Germinal center (tissue), 1 donor: Measurements from ENCODE around the gene TTC39A.

Experiments
- DNase-seq: peaks from one replicate; pipeline ENCODE4 v3.0.0; 2012; ENCODE audit warnings: mixed read lengths, low spot score

Gene TTC39A

DNA sequence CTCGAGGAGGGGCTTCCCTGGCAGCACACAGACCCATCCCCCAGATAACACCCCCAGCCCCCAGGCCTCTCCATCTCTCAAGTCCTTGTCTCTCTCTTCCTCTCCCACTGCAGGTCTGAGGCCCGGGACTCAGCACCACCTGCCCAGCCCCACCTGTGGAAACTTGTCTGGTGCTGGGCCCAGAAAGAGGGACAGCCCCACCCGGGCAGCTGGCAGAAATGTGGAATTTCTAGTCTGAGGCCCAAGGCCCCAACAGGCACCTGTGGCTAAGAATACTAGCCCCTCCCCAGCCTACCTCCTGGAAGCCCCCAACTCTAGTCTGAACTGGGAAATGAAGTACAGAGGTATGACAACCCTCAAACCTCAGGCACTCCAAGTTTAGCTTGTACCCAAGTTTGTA, 15.4 kb downstream of the TTC39A start:
- no peak for DNase-seq

GRCh38 chr1:51313961-51314777, 16.2 kb downstream of the TTC39A start:
- DNase-seq, result no peak

DNA sequence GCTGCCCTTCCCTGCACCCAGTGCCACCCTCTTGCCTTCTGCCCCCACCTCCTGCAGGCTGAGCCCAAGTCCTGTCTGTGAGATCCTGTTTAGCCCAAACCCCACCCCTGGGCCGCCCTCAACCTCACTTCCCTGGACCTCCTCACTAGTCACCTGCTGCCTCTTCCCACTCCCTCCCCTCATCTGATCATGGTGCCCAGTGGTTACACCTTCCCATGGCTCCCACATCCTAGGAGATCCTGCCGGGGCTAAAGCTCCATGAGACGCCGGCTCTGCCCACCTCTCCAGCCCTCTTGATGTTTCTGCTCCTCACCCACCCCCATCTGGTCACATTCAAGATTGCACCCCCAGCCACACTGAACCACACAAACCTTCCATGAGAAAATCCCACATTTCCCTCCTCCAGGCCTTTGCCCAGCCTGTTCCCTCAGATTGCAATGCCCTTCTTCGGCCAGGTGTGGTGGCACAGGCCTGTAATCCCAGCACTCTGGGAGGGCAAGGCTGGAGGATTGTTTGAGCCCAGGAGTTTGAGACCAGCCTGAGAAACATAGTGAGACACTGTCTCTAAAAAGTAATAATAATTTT, 17.0 kb downstream of the TTC39A start:
- no peak for DNase-seq

DNA sequence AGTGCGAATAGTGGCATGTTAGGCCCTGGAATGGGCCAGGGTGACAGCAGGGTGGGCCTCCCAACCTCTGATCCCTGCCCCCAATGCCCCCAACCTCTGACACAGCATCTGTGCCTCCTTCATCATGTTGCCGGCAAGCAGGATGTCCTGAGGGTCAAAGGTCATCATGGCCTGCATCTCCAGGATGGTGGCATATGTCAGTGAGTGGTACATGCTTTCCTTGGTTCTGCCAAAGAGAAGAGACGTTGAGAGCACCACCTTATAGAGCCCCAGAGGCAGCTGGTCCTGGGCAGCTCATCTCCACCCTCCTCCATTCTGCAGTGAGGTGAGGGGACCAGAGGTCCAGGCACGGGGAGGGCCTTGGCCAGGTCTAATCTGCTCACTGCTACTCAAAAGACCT, 17.6 kb downstream of the TTC39A start:
- no peak for DNase-seq

- DNase-seq, result no peak
These were observed 18.5 kb downstream of the TTC39A start for GRCh38 chr1:51311826-51312225.

DNA sequence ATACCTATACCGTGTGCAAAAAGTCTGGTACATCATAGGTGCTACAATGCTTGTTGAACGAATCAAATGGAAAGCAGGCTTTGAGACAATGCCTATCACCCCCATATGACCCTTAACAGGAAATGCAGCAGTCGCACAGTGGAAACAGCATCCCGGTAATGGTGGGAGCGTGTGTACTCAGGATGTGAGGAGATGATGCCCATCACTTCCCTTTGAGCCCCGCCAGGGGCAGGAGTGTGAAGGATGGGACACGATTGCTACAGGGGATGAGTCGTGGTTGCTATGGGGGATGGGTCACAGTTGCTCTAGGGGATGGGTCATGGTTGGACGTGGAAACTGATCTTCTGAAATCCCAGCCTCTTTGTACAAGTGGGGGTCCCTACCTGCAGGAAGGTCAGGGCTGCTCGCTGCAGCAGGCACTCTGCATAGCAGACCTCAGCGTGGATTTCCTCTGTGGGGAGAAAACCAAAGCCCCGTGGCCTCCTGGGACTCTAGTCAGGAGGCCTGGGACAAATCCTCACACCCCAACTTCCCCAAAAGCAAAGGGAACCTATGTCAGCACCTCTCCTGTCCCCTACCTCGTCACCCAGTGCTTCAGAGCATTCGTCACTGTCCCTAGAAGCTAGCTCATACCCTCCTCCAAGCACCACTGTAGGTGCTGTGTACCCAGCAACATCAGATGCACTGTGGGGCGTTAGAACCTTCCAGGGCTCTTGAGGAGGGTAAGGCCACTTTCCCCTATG, 19.3 kb downstream of the TTC39A start:
- DNase-seq, result no peak

DNA sequence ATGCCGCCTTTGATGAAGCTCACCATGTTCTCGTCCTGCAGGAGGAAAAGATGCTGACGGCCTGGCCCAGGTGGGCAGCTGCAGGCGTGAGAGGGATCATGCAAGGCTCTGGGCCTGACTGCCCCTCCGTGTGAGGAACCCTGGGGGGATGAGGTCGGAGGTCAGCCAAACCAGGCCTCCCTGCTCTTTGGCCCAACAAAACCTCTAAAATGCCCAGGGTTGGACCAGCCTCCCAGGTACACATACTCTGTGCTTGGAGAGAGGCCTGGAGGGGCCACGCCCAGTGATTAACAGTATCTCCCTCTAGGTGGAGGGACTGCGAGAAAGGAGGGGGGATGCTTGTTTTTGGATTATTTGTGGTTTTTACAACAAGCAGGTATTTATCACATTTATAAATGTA, 21.1 kb downstream of the TTC39A start:
- no peak for DNase-seq

DNA sequence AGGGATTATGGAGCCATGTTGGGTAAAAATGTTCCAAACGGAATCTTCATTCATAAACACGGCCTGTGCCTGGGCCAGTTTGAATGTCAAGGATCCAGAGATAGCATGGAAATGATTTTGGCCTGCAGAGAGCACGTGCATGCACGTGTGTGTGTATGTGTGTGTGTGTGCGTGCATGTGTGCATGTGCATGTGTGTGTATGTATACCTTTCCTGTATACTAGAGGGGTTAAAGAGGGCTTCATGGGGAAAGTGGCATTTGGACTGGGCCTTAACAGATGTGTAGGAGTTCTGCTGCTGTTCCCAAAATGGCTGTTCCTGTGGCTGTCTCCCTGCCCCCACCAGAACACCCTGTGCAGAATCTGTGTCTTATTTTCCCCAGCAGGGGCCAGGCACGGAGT, 21.7 kb downstream of the TTC39A start:
- DNase-seq, result no peak

- no peak for DNase-seq
These were observed 23.4 kb downstream of the TTC39A start for GRCh38 chr1:51306950-51307349.

DNA sequence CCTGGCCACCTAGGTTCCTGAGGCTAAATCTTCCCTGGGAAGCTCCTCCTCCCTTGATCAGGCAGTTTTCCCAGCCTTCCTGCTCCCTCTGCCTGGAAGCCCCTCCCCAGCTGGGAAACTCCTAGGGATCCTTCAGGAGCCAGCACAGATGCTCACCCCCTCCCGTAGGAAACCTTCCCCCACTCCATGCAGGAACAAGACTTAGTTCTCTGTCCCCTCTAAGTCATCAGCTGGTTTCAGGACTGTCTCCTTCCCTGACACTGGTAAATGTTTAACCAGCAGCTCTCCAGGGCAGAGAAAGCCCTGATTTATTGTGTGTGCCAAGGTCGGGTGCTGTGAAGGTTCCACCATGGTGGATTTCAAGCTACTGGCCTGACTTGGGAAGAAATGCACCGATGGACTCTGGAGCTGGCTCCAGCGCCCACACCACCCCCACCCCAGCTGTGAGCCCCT, 25.0 kb downstream of the TTC39A start:
- DNase-seq, result no peak

DNA sequence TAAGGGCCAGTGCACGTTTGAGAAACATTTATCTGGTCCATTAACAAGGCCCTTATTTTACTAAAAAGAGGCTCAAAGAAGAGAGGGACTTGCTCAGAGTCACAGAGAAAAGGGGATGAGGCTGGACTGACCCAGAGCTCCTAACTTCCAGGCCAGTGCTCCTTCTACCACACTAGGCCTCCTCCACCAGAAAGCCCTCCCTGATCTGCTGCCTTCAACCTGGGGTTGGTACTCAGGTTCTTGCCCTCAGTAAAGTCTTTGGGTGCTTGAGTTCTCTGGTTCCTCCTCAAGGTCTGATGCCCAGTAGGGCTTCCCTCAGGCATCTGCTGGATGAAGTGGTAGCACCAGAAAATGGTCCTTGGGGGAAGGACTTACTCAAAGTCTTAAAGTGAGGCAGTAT, 26.0 kb downstream of the TTC39A start:
- no peak for DNase-seq

DNA sequence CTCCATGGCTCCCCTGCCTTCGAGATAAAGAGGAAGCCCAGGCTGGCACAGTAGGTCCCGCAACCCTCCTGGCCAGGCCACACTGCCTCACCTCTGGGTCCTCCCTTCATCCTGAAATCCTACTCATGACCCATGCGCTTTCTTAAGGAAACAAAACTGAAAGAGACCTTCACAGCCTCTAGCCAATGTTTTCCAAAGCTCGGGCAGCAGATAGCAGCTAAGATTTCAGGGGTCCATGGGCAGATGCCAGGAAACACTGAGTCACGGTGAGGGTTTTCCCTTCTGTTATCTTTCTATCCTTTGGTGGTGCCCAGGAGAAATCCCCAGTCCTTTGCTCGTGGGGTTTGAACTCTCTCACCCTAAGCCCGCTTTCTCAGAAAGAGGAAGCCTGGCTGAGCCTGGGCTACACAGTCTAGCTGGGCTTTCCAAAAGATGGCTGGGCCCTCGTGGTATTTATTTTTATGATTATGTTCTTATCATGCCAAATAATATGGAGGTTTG, 26.6 kb downstream of the TTC39A start:
- DNase-seq, result peak; percentile 18

GRCh38 chr1:51303315-51303714, 27.0 kb downstream of the TTC39A start:
- no peak for DNase-seq

- DNase-seq, result no peak
These were observed 27.6 kb downstream of the TTC39A start for GRCh38 chr1:51302746-51303145.

- DNase-seq, result no peak
These were observed 28.1 kb downstream of the TTC39A start for GRCh38 chr1:51302270-51302669.

DNA sequence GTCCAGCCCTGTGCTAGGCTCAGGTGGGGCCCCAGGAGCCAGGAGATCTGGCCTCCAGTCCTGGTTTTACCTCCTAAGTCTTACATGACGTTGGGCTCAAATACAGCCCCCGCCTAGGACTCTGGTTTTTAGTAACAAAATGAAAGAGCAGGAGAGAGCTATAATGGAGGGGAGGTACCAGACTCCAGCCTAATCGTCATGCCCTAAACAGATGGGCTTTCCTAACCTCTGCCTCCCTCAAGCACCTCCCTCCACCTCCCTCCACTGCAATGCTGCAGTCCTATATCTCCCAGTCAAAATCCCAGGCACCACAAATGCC, 28.6 kb downstream of the TTC39A start:
- DNase-seq, result no peak

DNA sequence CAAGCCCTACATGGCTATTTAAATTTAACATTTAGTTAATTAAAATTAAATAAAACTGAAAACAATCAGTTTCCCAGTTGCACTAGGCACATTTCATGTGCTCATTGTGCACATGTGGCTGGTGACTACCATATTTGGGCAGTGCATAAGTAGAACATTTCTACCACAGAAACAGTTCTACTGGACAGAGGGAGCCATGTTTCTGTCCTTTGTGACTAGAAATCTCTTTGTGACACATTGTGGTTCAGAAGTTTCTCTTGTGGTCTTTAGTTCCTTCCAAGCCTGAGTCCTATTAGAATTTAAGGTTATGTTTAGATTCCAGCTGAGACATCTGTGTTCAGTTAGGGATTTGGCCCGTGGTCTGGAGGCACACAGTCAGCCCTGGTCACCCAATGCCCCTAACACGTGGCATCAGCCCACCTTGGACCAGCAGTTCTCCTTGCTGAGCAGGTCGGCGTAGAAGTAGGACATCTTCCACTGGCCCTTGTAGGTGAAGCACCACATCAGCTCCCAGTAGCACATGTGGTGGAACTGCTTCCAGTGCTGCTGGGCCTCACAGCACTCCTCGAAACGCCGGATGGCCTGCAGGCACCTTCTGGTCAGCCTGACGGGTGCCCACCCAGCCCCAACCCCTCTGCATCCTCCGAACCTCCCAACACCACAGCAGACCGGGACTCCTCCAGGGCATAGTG, 29.1 kb downstream of the TTC39A start:
- DNase-seq, result no peak

- no peak for DNase-seq
These were observed 30.2 kb downstream of the TTC39A start for GRCh38 chr1:51299981-51300670.

- DNase-seq, result no peak
These were observed 31.0 kb downstream of the TTC39A start for GRCh38 chr1:51299185-51299885.

GRCh38 chr1:51298322-51298705, 32.0 kb downstream of the TTC39A start:
- no peak for DNase-seq
